ENCODE results near the gene FAM3B. TPM values are rescaled to one million over a fixed set of nuclear protein-coding genes. Genes with fewer than 3 reads are reported as not detected.

The FAM3B gene
- total and polyA plus RNA-seq, 2 of the 4 experiments (the other 2 are of a cell fraction), result not detected

- Histone ChIP-seq H4K91ac (ENCODE audit: insufficient read depth, low read depth, low read length) (no peak overlapping the region), H4K20me1 (ENCODE audit: insufficient read depth, low read length) (no peaks in the 10 kb centered on the region), H3K79me1 (ENCODE audit: low read depth in 1 of 2, low read length in 2 of 2) (no peaks in the 10 kb centered on the region), H3K36me3 (ENCODE audit: control insufficient read depth, insufficient read depth, low read length) (no peaks in the 10 kb centered on the region), H3K9ac (ENCODE audit: low read depth, low read length) (no peak overlapping the region), H3K4me3 (ENCODE audit: insufficient read depth, low read depth, low read length) (no peak overlapping the region), H3K27me3 (ENCODE audit: control insufficient read depth, insufficient read depth, low read length) (no peaks in the 10 kb centered on the region; the same call in 1 of the 2 replicates), H3K4ac (ENCODE audit: low read depth, low read length) (no peak overlapping the region), H3K23ac (ENCODE audit: low read depth, low read length) (no peak overlapping the region), H4K5ac (ENCODE audit: low read depth, low read length) (no peak overlapping the region), H3K9me1 (ENCODE audit: insufficient read depth, low read length) (no peaks in the 10 kb centered on the region), H3K4me1 (ENCODE audit: control insufficient read depth, insufficient read depth, low read length) (no peaks in the 10 kb centered on the region), H2BK20ac (ENCODE audit: low read depth, low read length) (no peak overlapping the region), H2AK5ac (ENCODE audit: low read depth, low read length) (no peak overlapping the region), H3K4me2 (ENCODE audit: low read depth, low read length) (no peak overlapping the region), H2AFZ (replicated peaks; ENCODE audit: low read length, poor library complexity) (no peak overlapping the region), H2BK120ac (ENCODE audit: low read depth, low read length) (no peak overlapping the region), H3K14ac (replicated peaks; ENCODE audit: low read depth, low read length) (no peak overlapping the region), H2BK15ac (ENCODE audit: low read depth, low read length) (no peak overlapping the region), H2BK5ac (ENCODE audit: low read depth, low read length, poor library complexity, severe bottlenecking) (no peak overlapping the region), H3K56ac (ENCODE audit: extremely low read depth, insufficient read depth, low read length) (no peak overlapping the region), H2AK9ac (replicated peaks; ENCODE audit: low read depth, low read length, poor library complexity) (no peak overlapping the region), H4K8ac (ENCODE audit: low read depth in 2 of 2, low read length in 2 of 2) (no peak overlapping the region), H3K9me3 (ENCODE audit: control insufficient read depth, insufficient read depth, low read length) (no peaks in the 10 kb centered on the region; the same call in 1 of the 2 replicates), H3K18ac (ENCODE audit: low read depth, low read length) (no peak overlapping the region), H3K27ac (ENCODE audit: insufficient read depth, low read length) (no peak overlapping the region)
- ChIA-PET CTCF (interaction anchor here (1.0 kb wide), 1 partner anchor 10 kb away, joined by 4 read pairs; no protein-coding TSS in a partner anchor), POLR2A (ENCODE audit: unreplicated experiment) (no interaction called here)
- ATAC-seq (ENCODE audit: low read depth), result no peak
- BruUV-seq (replicated peaks), result no TSS peak
- TF ChIP-seq ELK1 (IDR thresholded peaks at IDR 0.05; ENCODE audit: borderline replicate concordance, low read depth, low read length), result no peak
- no peak for TF ChIP-seq RAD21 (IDR thresholded peaks at IDR 0.05; ENCODE audit: low read length)
- TF ChIP-seq FOS (IDR thresholded peaks at IDR 0.05; ENCODE audit: low read depth, low read length), result no peak
- no peak for TF ChIP-seq RCOR1 (IDR thresholded peaks at IDR 0.05; ENCODE audit: insufficient replicate concordance, low read length)
- no peak for TF ChIP-seq MAZ (IDR thresholded peaks at IDR 0.05; ENCODE audit: borderline replicate concordance, low read depth, low read length)
- no peak for TF ChIP-seq CEBPB (IDR thresholded peaks at IDR 0.05; ENCODE audit: low read depth, low read length)
- TF ChIP-seq CTCF (conservative IDR thresholded peaks at IDR 0.05; ENCODE audit: low read depth, low read length), result no peak
- TF ChIP-seq RFX5 (IDR thresholded peaks at IDR 0.05; ENCODE audit: low read depth, low read length), result no peak
- no peak for TF ChIP-seq MAFK (IDR thresholded peaks at IDR 0.05; ENCODE audit: low read depth, low read length)
- TF ChIP-seq SMC3 (IDR thresholded peaks at IDR 0.05; ENCODE audit: low read depth, low read length), result no peak
- dilution Hi-C loops (cut with HindIII; ENCODE audit: low sequenced_read_pairs, unreplicated experiment) (no loop called here), intact Hi-C loops (cut with micrococcal nuclease) (no loop called here), in situ Hi-C loops (cut with MboI; ENCODE audit: low sequenced_read_pairs) (no loop called here)
- 60% methylated on average over 2 of the region's 14 CpGs; no CpG with 5 or more reads in 1 of the 2 experiments for WGBS, 2 experiments (ENCODE audit: extremely low coverage in 2 of 2, insufficient read length in 1 of 2)
- DNase-seq, result no peak
Observed at GRCh38 chr21:41374177-41374712, 57.6 kb downstream of the FAM3B start.

All from IMR-90 (cell line).